Measurements from ENCODE around the gene VEGFA. TPM values are rescaled to one million over a fixed set of nuclear protein-coding genes. Genes with fewer than 3 reads are reported as not detected.

The VEGFA gene
- total RNA-seq, 1 donor from 2014 or later = 31.2 TPM

GRCh38 chr6:43730634-43731033 lies 39.4 kb upstream of the VEGFA start:
- Mint-ChIP-seq H3K9me3 (peaks cover 5% of the 10 kb centered on the region), H3K36me3 (ENCODE audit: low read depth) (no peaks in the 10 kb centered on the region), H3K27me3 (ENCODE audit: low read depth) (peaks cover 2% of the 10 kb centered on the region), H3K27ac (ENCODE audit: unreplicated experiment) (no peak overlapping the region), H3K4me3 (no peak overlapping the region), H3K4me1 (no peaks in the 10 kb centered on the region)
- no peak for TF ChIP-seq CTCF (conservative IDR thresholded peaks at IDR 0.05)
- DNase-seq (ENCODE audit: low read depth, low spot score) = no peak

DNA sequence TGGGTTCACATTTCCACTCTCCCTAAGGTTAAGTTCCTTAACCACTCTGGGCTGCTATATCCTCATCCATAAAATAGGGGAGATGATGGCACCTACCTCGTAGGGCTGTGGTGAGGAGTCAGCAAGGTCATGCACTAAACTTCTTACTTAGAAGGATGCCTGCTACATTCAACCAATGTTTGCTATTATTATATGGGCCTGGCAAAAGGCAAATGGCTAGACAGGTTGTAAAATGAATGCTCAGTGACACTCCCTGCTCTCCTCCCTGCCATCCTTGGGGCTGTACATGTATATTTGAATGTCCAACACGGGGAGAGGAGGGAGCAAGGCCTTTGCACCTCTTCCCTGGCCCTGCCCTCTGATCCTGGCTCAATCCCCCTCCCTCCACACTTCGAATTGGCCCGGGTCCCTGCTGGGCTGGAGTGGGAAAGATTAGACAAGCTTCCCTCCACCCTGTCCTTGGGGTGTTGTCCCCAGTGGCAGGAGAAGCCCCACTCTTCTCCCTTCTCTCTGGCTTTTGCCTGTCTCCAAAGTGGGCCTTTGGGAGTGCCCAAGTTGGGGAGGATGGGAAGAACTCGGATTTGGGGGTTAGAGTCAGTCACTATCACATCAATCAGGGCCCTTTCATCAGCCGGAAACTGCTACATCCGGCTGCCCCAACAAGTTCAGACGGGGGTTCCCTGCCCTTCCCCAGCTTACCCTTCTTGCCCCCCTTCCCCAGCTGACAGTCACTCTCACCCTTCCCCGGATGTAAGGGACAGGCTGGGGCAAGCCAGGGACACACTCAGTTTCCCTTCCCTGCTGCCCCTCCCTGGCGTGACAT lies 36.3 kb upstream of the VEGFA start:
- Mint-ChIP-seq H3K4me3 (no peak overlapping the region), H3K9me3 (peaks cover 5% of the 10 kb centered on the region), H3K4me1 (no peaks in the 10 kb centered on the region), H3K27ac (ENCODE audit: unreplicated experiment) (no peak overlapping the region), H3K36me3 (ENCODE audit: low read depth) (no peaks in the 10 kb centered on the region), H3K27me3 (ENCODE audit: low read depth) (peaks cover 2% of the 10 kb centered on the region)
- DNase-seq (ENCODE audit: low read depth, low spot score) = no peak
- TF ChIP-seq CTCF (conservative IDR thresholded peaks at IDR 0.05) = no peak

DNA sequence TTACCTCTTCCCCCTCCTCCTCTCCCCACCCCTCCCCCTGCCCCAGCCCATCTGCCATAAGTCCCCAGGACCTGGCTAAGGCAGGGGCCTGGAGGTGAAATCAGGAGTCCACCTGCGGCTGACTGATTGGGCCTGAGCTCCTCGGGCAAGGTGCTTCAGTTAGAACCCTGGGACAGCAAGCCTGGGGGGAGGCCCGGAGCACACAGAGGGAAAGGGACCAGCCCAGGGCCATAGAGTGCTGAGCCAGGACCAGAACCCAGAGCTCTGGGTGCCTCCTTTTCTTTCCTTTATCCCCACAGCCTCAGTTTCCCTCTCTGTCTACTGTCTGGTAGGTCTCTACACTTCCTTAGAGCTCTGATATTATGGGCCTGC lies 35.7 kb upstream of the VEGFA start:
- H3K4me3 Mint-ChIP-seq = no peak overlapping the region
- no peaks in the 10 kb centered on the region for H3K4me1 Mint-ChIP-seq
- no peak overlapping the region for H3K27ac Mint-ChIP-seq (ENCODE audit: unreplicated experiment)
- peaks cover 5% of the 10 kb centered on the region for H3K9me3 Mint-ChIP-seq
- no peak for TF ChIP-seq CTCF (conservative IDR thresholded peaks at IDR 0.05)
- peaks cover 2% of the 10 kb centered on the region for H3K27me3 Mint-ChIP-seq (ENCODE audit: low read depth)
- DNase-seq (ENCODE audit: low read depth, low spot score) = no peak
- no peaks in the 10 kb centered on the region for H3K36me3 Mint-ChIP-seq (ENCODE audit: low read depth)

GRCh38 chr6:43735642-43736199 lies 34.3 kb upstream of the VEGFA start:
- Mint-ChIP-seq H3K36me3 (ENCODE audit: low read depth) (no peaks in the 10 kb centered on the region), H3K27me3 (ENCODE audit: low read depth) (peaks cover 2% of the 10 kb centered on the region), H3K27ac (ENCODE audit: unreplicated experiment) (no peak overlapping the region), H3K9me3 (peaks cover 4% of the 10 kb centered on the region), H3K4me1 (no peaks in the 10 kb centered on the region), H3K4me3 (no peak overlapping the region)
- no peak for TF ChIP-seq CTCF (conservative IDR thresholded peaks at IDR 0.05)
- DNase-seq (ENCODE audit: low read depth, low spot score) = no peak

- TF ChIP-seq CTCF (conservative IDR thresholded peaks at IDR 0.05) = no peak
- Mint-ChIP-seq H3K9me3 (peaks cover 2% of the 10 kb centered on the region), H3K27me3 (ENCODE audit: low read depth) (peaks cover 2% of the 10 kb centered on the region), H3K36me3 (ENCODE audit: low read depth) (no peaks in the 10 kb centered on the region), H3K4me3 (no peak overlapping the region), H3K4me1 (no peaks in the 10 kb centered on the region), H3K27ac (ENCODE audit: unreplicated experiment) (peak overlapping the region; percentile 81)
- DNase-seq (ENCODE audit: low read depth, low spot score) = no peak
Observed at GRCh38 chr6:43736211-43736786, 33.7 kb upstream of the VEGFA start.
